HFFc6 (cell line): ENCODE measurements around the gene DTD2. TPM values are rescaled to one million over a fixed set of nuclear protein-coding genes. Genes with fewer than 3 reads are reported as not detected.
"Not testable (repeated sequence)": the region's sequence is repeated elsewhere in the genome, so short reads cannot be mapped to it uniquely, and the experiment has no call there.

Experiments
- DNase-seq: peaks from one replicate; pipeline ENCODE4 v3.0.0-alpha.2; 2018
- H3K27ac Mint-ChIP-seq: 2 replicates; pipeline ENCODE4 v1.8.0; 2020; ENCODE audit warnings: mild to moderate bottlenecking, mixed read lengths
- H3K27me3 Mint-ChIP-seq: 2 replicates; pipeline ENCODE4 v1.8.0; 2021; ENCODE audit warnings: mild to moderate bottlenecking, moderate library complexity, mixed read lengths; ENCODE audit not compliant: insufficient read depth
- H3K36me3 Mint-ChIP-seq: 2 replicates; pipeline ENCODE4 v1.8.0; 2021; ENCODE audit warnings: low read depth, mixed read lengths
- H3K4me1 Mint-ChIP-seq: 2 replicates; pipeline ENCODE4 v1.8.0; 2020; ENCODE audit warnings: low read depth, mixed read lengths
- H3K4me3 Mint-ChIP-seq: 2 replicates; pipeline ENCODE4 v1.8.0; 2020; ENCODE audit warnings: mild to moderate bottlenecking, moderate library complexity, mixed read lengths
- H3K9me3 Mint-ChIP-seq: 2 replicates; pipeline ENCODE4 v1.8.0; 2020; ENCODE audit warnings: mild to moderate bottlenecking, mixed read lengths
- total RNA-seq, 6 experiments: library from RNA; stranded (reverse); fragmentation: NEBNext Ultra II Directional; extraction: Animal tissue kit (Norgen Biotek cat#: 25700); gene quantifications; 2 replicates in 1 of 6; 3 replicates in 5 of 6; pipeline ENCODE4 v1.2.3, GENCODE V29; 2021
- TF ChIP-seq, protein P1 (sequence below): fragments of 200-600 bp; sonication (generic); IDR thresholded peaks from 2 replicates; pipeline ENCODE4 v1.5.0; 2021; ENCODE audit warnings: antibody characterized with exemption, mild to moderate bottlenecking

The DTD2 gene
- total RNA-seq, 6 experiments from 2014 or later = 24.8 to 31.3 (median 29.0) TPM

DNA sequence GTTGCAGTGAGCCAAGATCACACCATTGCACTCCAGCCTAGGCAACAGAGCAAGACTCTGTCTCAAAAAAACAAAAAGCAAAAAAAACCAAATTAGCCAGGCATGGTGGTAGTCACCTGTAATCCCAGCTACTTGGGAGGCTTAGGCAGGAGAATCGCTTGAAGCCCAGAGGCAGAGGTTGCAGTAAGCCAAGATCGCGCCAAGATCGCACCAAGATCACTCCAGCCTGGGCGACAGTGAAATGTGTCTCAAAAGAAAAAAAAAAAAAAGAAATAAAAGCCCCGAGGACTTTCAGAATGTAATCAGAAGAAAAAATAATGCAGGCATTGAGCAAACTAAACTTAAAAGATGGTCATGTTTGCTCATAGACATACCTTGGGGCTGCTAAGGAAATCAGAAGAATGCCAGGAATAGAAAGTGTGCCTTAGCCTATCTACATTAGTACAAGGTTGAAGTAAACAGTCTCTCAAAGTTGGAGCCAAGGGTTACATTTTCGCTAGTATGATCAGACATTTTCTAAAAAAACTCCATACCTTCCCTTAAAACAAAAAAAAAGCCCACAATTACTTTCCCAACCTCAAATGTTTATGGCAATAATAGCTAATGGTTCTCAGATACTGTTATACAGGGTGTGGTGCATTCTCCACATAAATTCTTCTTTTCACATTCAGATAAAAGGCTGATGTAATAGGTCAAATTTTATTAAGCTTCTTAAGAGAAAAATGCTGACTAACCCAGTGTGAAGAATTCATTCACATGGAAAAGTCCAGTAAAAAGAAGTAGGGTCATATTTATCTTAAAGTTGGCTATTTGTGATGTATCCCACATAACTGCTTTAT lies 15.8 kb downstream of the DTD2 start:
- Mint-ChIP-seq H3K4me1 (peaks cover 37% of the 10 kb centered on the region), H3K27ac (peak overlapping the region; percentile 83), H3K9me3 (no peaks in the 10 kb centered on the region; the same call in 1 of the 2 replicates), H3K27me3 (no peaks in the 10 kb centered on the region), H3K36me3 (peaks cover 17% of the 10 kb centered on the region), H3K4me3 (peak overlapping the region; percentile 56)
- TF ChIP-seq, protein P1, sequence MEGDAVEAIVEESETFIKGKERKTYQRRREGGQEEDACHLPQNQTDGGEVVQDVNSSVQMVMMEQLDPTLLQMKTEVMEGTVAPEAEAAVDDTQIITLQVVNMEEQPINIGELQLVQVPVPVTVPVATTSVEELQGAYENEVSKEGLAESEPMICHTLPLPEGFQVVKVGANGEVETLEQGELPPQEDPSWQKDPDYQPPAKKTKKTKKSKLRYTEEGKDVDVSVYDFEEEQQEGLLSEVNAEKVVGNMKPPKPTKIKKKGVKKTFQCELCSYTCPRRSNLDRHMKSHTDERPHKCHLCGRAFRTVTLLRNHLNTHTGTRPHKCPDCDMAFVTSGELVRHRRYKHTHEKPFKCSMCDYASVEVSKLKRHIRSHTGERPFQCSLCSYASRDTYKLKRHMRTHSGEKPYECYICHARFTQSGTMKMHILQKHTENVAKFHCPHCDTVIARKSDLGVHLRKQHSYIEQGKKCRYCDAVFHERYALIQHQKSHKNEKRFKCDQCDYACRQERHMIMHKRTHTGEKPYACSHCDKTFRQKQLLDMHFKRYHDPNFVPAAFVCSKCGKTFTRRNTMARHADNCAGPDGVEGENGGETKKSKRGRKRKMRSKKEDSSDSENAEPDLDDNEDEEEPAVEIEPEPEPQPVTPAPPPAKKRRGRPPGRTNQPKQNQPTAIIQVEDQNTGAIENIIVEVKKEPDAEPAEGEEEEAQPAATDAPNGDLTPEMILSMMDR = no peak
- peak; percentile 78 for DNase-seq

DNA sequence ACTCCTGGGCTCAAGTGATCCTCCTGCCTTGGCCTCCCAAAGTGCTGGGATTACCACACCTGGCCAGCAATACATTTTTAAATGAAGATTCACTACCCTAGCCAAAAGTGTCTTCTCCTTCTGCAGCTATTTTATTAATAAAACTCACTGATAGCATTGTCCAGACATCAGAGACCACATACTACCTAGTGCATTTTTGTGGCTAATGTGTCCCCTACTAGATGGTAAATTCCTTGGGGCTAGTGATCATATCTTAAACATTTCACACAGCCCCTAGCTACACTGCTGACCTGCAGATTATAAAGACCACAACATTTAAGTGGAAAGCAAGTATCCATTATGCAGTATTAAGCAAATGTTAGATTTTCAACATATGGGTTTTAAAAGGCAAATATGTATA lies 17.0 kb downstream of the DTD2 start:
- Mint-ChIP-seq H3K4me1 (peaks cover 49% of the 10 kb centered on the region), H3K27me3 (no peaks in the 10 kb centered on the region), H3K4me3 (no peak overlapping the region), H3K27ac (peak overlapping the region; percentile 83; the same call in 1 of the 2 replicates), H3K9me3 (no peaks in the 10 kb centered on the region; the same call in 1 of the 2 replicates), H3K36me3 (peaks cover 17% of the 10 kb centered on the region)
- TF ChIP-seq, protein P1 = no peak
- DNase-seq = no peak

DNA sequence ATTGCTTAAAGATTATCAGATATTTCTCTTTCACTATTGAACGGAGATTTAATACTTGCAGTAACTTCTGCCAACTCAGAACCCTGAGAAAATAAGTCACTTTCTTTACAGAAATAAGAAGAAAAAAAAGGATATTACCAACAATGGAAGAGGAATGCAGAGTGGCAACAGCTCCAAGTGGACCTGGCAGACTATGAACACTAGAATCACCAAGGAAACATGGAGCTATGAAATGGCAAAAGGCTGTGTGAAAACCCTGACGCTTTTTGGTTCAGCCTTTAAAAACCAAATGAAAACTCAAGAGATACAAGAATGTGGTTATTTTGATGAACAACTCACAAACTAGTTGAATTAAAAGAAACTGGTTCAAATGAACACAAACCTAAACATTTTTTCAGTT lies 17.7 kb downstream of the DTD2 start:
- Mint-ChIP-seq H3K36me3 (peaks cover 17% of the 10 kb centered on the region), H3K27me3 (no peaks in the 10 kb centered on the region), H3K4me1 (peaks cover 56% of the 10 kb centered on the region), H3K27ac (no peak overlapping the region), H3K4me3 (no peak overlapping the region), H3K9me3 (no peaks in the 10 kb centered on the region; the same call in 1 of the 2 replicates)
- DNase-seq = no peak
- TF ChIP-seq, protein P1 = no peak

DNA sequence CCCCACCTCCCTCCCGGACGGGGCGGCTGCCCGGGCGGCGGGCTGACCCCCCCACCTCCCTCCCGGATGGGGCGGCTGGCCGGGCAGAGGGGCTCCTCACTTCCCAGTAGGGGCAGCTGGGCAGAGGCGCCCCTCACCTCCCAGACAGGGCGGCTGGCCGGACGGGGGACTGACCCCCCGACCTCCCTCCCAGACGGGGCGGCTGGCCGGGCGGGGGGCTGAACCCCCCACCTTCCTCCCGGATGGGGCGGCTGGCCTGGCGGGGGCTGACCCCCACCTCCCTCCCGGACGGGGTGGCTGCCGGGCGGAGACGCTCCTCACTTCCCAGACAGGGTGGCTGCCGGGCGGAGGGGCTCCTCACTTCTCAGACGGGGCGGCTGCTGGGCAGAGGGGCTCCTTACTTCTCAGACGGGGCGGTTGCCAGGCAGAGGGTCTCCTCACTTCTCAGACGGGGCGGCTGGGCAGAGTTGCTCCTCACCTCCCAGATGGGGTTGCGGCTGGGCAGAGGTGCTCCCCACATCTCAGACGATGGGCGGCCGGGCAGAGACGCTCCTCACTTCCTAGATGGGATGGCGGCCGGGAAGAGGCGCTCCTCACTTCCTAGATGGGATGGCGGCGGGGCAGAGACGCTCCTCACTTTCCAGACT lies 20.1 kb downstream of the DTD2 start:
- Mint-ChIP-seq H3K4me1 (peaks cover 53% of the 10 kb centered on the region), H3K36me3 (peaks cover 14% of the 10 kb centered on the region)
- H3K9me3 Mint-ChIP-seq, H3K27me3 Mint-ChIP-seq, H3K4me3 Mint-ChIP-seq, H3K27ac Mint-ChIP-seq, DNase-seq: not testable (repeated sequence)

DNA sequence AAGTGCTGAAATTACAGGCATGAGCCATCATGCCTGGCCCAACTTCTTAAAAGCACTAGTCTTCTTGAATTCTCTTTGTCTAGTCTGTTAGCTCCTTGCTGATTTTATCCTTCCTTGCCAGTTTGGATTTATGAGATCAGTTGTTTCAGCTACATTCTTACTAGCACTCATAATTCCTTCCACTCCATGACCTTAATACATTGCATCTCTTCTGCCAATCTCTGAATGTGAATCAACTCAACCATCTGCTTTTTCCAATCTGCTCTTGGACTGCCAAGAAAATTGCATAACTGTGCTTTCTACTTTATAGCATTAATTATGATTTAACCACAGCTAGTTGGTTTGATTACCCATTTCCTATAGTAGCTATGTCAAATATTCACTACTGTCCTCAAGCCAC lies 22.0 kb downstream of the DTD2 start:
- Mint-ChIP-seq H3K4me3 (no peak overlapping the region), H3K9me3 (peaks cover 8% of the 10 kb centered on the region), H3K27me3 (no peaks in the 10 kb centered on the region), H3K4me1 (peaks cover 43% of the 10 kb centered on the region), H3K27ac (peak overlapping the region; percentile 56), H3K36me3 (peaks cover 19% of the 10 kb centered on the region)
- TF ChIP-seq, protein P1 = no peak
- DNase-seq = peak; percentile 79
